IPS DF 19.7 (cell line): ENCODE data around the gene TRIM63.

ENCODE experiments used
- DNase-seq: peaks from one replicate; pipeline ENCODE4 v3.0.0-alpha.2; 2013; ENCODE audit warnings: low read depth, low spot score

Gene TRIM63

GRCh38 chr1:26034504-26035202 lies 32.8 kb downstream of the TRIM63 start:
- no peak for DNase-seq

- DNase-seq: no peak
Observed at GRCh38 chr1:26032656-26033357, 34.6 kb downstream of the TRIM63 start.

- no peak for DNase-seq
Observed at GRCh38 chr1:26031611-26032220, 35.7 kb downstream of the TRIM63 start.

GRCh38 chr1:26031196-26031595 lies 36.2 kb downstream of the TRIM63 start:
- no peak for DNase-seq

- DNase-seq: no peak
Observed at GRCh38 chr1:26029864-26030481, 37.5 kb downstream of the TRIM63 start.

- no peak for DNase-seq
Observed at GRCh38 chr1:26029054-26029863, 38.2 kb downstream of the TRIM63 start.

- DNase-seq: no peak
Observed at GRCh38 chr1:26028490-26028980, 38.9 kb downstream of the TRIM63 start.

GRCh38 chr1:26027716-26028489 lies 39.5 kb downstream of the TRIM63 start:
- no peak for DNase-seq

- DNase-seq: no peak
Observed at GRCh38 chr1:26025517-26025916, 41.9 kb downstream of the TRIM63 start.

- DNase-seq: no peak
Observed at GRCh38 chr1:26025060-26025459, 42.4 kb downstream of the TRIM63 start.

GRCh38 chr1:26023826-26024225 lies 43.6 kb downstream of the TRIM63 start:
- DNase-seq: no peak

GRCh38 chr1:26023009-26023408 lies 44.4 kb downstream of the TRIM63 start:
- no peak for DNase-seq

- DNase-seq: no peak
Observed at GRCh38 chr1:26022404-26022779, 45.0 kb downstream of the TRIM63 start.

GRCh38 chr1:26021647-26022403 lies 45.6 kb downstream of the TRIM63 start, which contains the start of gene EXTL1:
TSS of gene EXTL1 (plus strand) at chr1:26021775. CDS start at chr1:26022647, 872 bp downstream.
- no peak for DNase-seq

GRCh38 chr1:26020941-26021646 lies 46.3 kb downstream of the TRIM63 start:
- no peak for DNase-seq

- DNase-seq: no peak
Observed at GRCh38 chr1:26020330-26020768, 47.1 kb downstream of the TRIM63 start.

- no peak for DNase-seq
Observed at GRCh38 chr1:26019641-26020315, 47.7 kb downstream of the TRIM63 start.

- no peak for DNase-seq
Observed at GRCh38 chr1:26017606-26018005, 49.8 kb downstream of the TRIM63 start.
